SW 1271 (cell line): ENCODE results near the gene ZNF205.
A peak's percentile ranks its signal among the peaks of the same experiment; 100 is the strongest.

Experiments used
- DNase-seq, 2 experiments: peaks; one replicate each; lab custom pipeline; 2025; lab: John Stamatoyannopoulos, UW

The ZNF205 gene

GRCh38 chr16:3101841-3102470 lies 10.4 kb upstream of the ZNF205 start:
- no peak for DNase-seq

GRCh38 chr16:3106205-3106928 lies 6.0 kb upstream of the ZNF205 start:
- peak; percentile 52 to 76 for DNase-seq

GRCh38 chr16:3112881-3113574 lies 642 bp downstream of the ZNF205 start:
- no peak for DNase-seq

- DNase-seq: no peak
These were observed 1.5 kb downstream of the ZNF205 start for GRCh38 chr16:3113765-3114479.

- no peak for DNase-seq
These were observed 2.6 kb downstream of the ZNF205 start for GRCh38 chr16:3115003-3115402.

- no peak for DNase-seq
These were observed 3.2 kb downstream of the ZNF205 start for GRCh38 chr16:3115561-3115960.

GRCh38 chr16:3118204-3118790 lies 5.9 kb downstream of the ZNF205 start:
- DNase-seq: no peak

- no peak for DNase-seq
These were observed 6.5 kb downstream of the ZNF205 start for GRCh38 chr16:3118846-3119245.

GRCh38 chr16:3119286-3119685 lies 6.9 kb downstream of the ZNF205 start:
- no peak for DNase-seq

- DNase-seq: no peak
These were observed 7.5 kb downstream of the ZNF205 start for GRCh38 chr16:3119701-3120408.

GRCh38 chr16:3120435-3120834 lies 8.0 kb downstream of the ZNF205 start:
- DNase-seq: no peak

- DNase-seq: no peak
These were observed 9.6 kb downstream of the ZNF205 start for GRCh38 chr16:3121851-3122467.

- no peak for DNase-seq
These were observed 10.7 kb downstream of the ZNF205 start for GRCh38 chr16:3122926-3123570.

GRCh38 chr16:3123986-3124886 lies 11.8 kb downstream of the ZNF205 start:
- peak; percentile 85 to 90 for DNase-seq

- DNase-seq: no peak
These were observed 15.4 kb downstream of the ZNF205 start for GRCh38 chr16:3127745-3128144.

GRCh38 chr16:3129137-3130131 lies 17.0 kb downstream of the ZNF205 start:
- peak in 1 of 2 experiments; percentile 69 for DNase-seq

- peak in 1 of 2 experiments; percentile 16 for DNase-seq
These were observed 19.5 kb downstream of the ZNF205 start for GRCh38 chr16:3131755-3132377.

- no peak for DNase-seq
These were observed 21.5 kb downstream of the ZNF205 start for GRCh38 chr16:3133844-3134243.
